CD4-positive, CD25-positive, alpha-beta regulatory T cell (primary cell): Measurements from ENCODE around the gene TEX54. TPM values are rescaled to one million over a fixed set of nuclear protein-coding genes. Genes with fewer than 3 reads are reported as not detected.
"Not testable (repeated sequence)": the region's sequence is repeated elsewhere in the genome, so short reads cannot be mapped to it uniquely, and the experiment has no call there.

Source experiments
- ATAC-seq, 2 donors: fragments of 150-1000 bp; cut with Tn5 transposase; one replicate each; pipeline ENCODE4 v1.10.0; 2021; ENCODE audit warnings: low read depth in 2 of 2, moderate number of reproducible peaks in 2 of 2, moderate library complexity in 1 of 2
- DNase-seq, 3 donors: peaks; one replicate each; pipeline versions ENCODE4 v3.0.0 to v3.0.0-alpha.2; 2012 to 2022; ENCODE audit warnings: mixed read lengths in 1 of 3
- H3K27ac ChIP-seq: one replicate; pipeline ENCODE4 v1.7.0; 2013; ENCODE audit warnings: mild to moderate bottlenecking, low read length; ENCODE audit not compliant: insufficient read depth, poor library complexity, severe bottlenecking
- H3K27me3 ChIP-seq: one replicate; pipeline ENCODE4 v1.7.0; 2013; ENCODE audit warnings: low read length; ENCODE audit not compliant: control insufficient read depth, insufficient read depth
- H3K36me3 ChIP-seq: one replicate; pipeline ENCODE4 v1.7.0; 2013; ENCODE audit warnings: mild to moderate bottlenecking, low read length, moderate library complexity; ENCODE audit not compliant: control insufficient read depth, insufficient read depth
- H3K4me1 ChIP-seq: 2 replicates; pipeline ENCODE4 v1.7.0; 2013; ENCODE audit warnings: mild to moderate bottlenecking, low read length; ENCODE audit not compliant: insufficient read depth, control insufficient read depth, poor library complexity, severe bottlenecking
- H3K4me3 ChIP-seq: one replicate; pipeline ENCODE4 v1.7.0; 2013; ENCODE audit warnings: low read depth, mild to moderate bottlenecking, low read length, moderate library complexity
- H3K9me3 ChIP-seq, 2 experiments: 1 replicate in 1 of 2; 2 replicates in 1 of 2; pipeline ENCODE4 v1.7.0; 2013; ENCODE audit warnings: low read length in 2 of 2, mild to moderate bottlenecking in 1 of 2, moderate library complexity in 1 of 2; ENCODE audit not compliant: control insufficient read depth in 2 of 2
- H3K27ac Mint-ChIP-seq, 3 donors: one replicate each; pipeline ENCODE4 v1.8.0; 2020 to 2022; ENCODE audit warnings: mild to moderate bottlenecking in 3 of 3, mixed read lengths in 3 of 3, moderate library complexity in 2 of 3
- H3K27me3 Mint-ChIP-seq: one replicate; pipeline ENCODE4 v1.8.0; 2022; ENCODE audit warnings: mild to moderate bottlenecking, mixed read lengths
- H3K36me3 Mint-ChIP-seq: one replicate; pipeline ENCODE4 v1.8.0; 2020; ENCODE audit warnings: mixed read lengths
- H3K4me1 Mint-ChIP-seq, 4 donors: one replicate each; pipeline ENCODE4 v1.8.0; 2020 to 2022; ENCODE audit warnings: mixed read lengths in 4 of 4, mild to moderate bottlenecking in 1 of 4
- H3K4me3 Mint-ChIP-seq, 4 donors: one replicate each; pipeline ENCODE4 v1.8.0; 2020 to 2022; ENCODE audit warnings: mild to moderate bottlenecking in 4 of 4, mixed read lengths in 4 of 4, moderate library complexity in 3 of 4
- H3K9me3 Mint-ChIP-seq, 7 donors: one replicate each; pipeline ENCODE4 v1.8.0; 2020 to 2022; ENCODE audit warnings: mixed read lengths in 7 of 7, mild to moderate bottlenecking in 3 of 7, moderate library complexity in 2 of 7
- polyA plus RNA-seq, 4 donors: library from polyadenylated mRNA; unstranded; fragments of 300-500 nt; fragmentation: Illumina TruSeq; gene quantifications; one replicate each; pipeline ENCODE4 v1.2.3, GENCODE V29; 2021
- total RNA-seq: library from RNA; stranded (reverse); gene quantifications from one replicate; pipeline ENCODE4 v1.2.3, GENCODE V29; 2022

TEX54 gene
- total and polyA plus RNA-seq, 5 donors from 2014 or later: 0.76 to 2.2 (median 2.1) TPM; not detected in 2

- Mint-ChIP-seq H3K36me3 (no peaks in the 10 kb centered on the region), H3K27ac (peak overlapping the region; percentile 21 to 71 (median 34)), H3K9me3 (no peaks in the 10 kb centered on the region), H3K4me3 (no peak overlapping the region), H3K27me3 (peaks cover 6% of the 10 kb centered on the region), H3K4me1 (peaks cover 0 to 15% (median 8%) of the 10 kb centered on the region in 4 donors)
- Histone ChIP-seq H3K36me3 (no peaks in the 10 kb centered on the region), H3K27me3 (no peaks in the 10 kb centered on the region), H3K4me3 (no peak overlapping the region), H3K27ac (no peak overlapping the region), H3K4me1 (peaks cover 29% of the 10 kb centered on the region), H3K9me3 (no peaks in the 10 kb centered on the region)
- no peak for ATAC-seq
- no peak for DNase-seq
Observed at GRCh38 chr11:62843466-62843865, 10.8 kb upstream of the TEX54 start.

GRCh38 chr11:62842891-62843290, 10.2 kb upstream of the TEX54 start:
- not testable (repeated sequence) for H3K36me3 Mint-ChIP-seq, H3K27me3 Mint-ChIP-seq, H3K4me3 Mint-ChIP-seq, H3K9me3 Mint-ChIP-seq, H3K27ac Mint-ChIP-seq, H3K27me3 ChIP-seq, ATAC-seq, H3K36me3 ChIP-seq, DNase-seq, H3K9me3 ChIP-seq
- H3K4me1 Mint-ChIP-seq: peaks cover 0 to 15% (median 7%) of the 10 kb centered on the region in 4 donors
- Histone ChIP-seq H3K27ac (peak overlapping the region; percentile 99), H3K4me3 (peak overlapping the region; percentile 85), H3K4me1 (peaks cover 31% of the 10 kb centered on the region)

- H3K27me3 Mint-ChIP-seq: peaks cover 6% of the 10 kb centered on the region
- Histone ChIP-seq H3K9me3 (no peaks in the 10 kb centered on the region), H3K27me3 (no peaks in the 10 kb centered on the region), H3K27ac (peak overlapping the region; percentile 99), H3K36me3 (no peaks in the 10 kb centered on the region), H3K4me1 (peaks cover 34% of the 10 kb centered on the region), H3K4me3 (peak overlapping the region; percentile 85)
- no peaks in the 10 kb centered on the region for H3K9me3 Mint-ChIP-seq
- DNase-seq: peak in 2 of 3 donors; percentile 40 to 60
- no peak for ATAC-seq
- no peak overlapping the region for H3K4me3 Mint-ChIP-seq
- H3K27ac Mint-ChIP-seq: no peak overlapping the region
- H3K4me1 Mint-ChIP-seq: peaks cover 0 to 20% (median 9%) of the 10 kb centered on the region in 4 donors
- H3K36me3 Mint-ChIP-seq: peaks cover 4% of the 10 kb centered on the region
Observed at GRCh38 chr11:62842171-62842741, 9.6 kb upstream of the TEX54 start.

- peak overlapping the region; percentile 99 for H3K27ac ChIP-seq
- H3K4me3 Mint-ChIP-seq: no peak overlapping the region
- no peak overlapping the region for H3K27ac Mint-ChIP-seq
- no peaks in the 10 kb centered on the region for H3K9me3 ChIP-seq
- H3K9me3 Mint-ChIP-seq: no peaks in the 10 kb centered on the region
- H3K36me3 Mint-ChIP-seq: peaks cover 5% of the 10 kb centered on the region
- ATAC-seq: peak; percentile 65 to 66
- DNase-seq: peak; percentile 81 to 96 (median 90)
- H3K27me3 Mint-ChIP-seq: peaks cover 6% of the 10 kb centered on the region
- H3K4me3 ChIP-seq: peak overlapping the region; percentile 85
- no peaks in the 10 kb centered on the region for H3K27me3 ChIP-seq
- peaks cover 0 to 25% (median 9%) of the 10 kb centered on the region in 4 donors for H3K4me1 Mint-ChIP-seq
- H3K36me3 ChIP-seq: no peaks in the 10 kb centered on the region
- H3K4me1 ChIP-seq: peaks cover 34% of the 10 kb centered on the region
Observed at GRCh38 chr11:62841361-62842170, 8.9 kb upstream of the TEX54 start.

GRCh38 chr11:62840721-62841360, 8.2 kb upstream of the TEX54 start:
- H3K36me3 Mint-ChIP-seq, ATAC-seq: not testable (repeated sequence)

GRCh38 chr11:62839050-62839945, 6.7 kb upstream of the TEX54 start, which contains the start of gene WDR74:
Gene WDR74, minus strand, starts transcription at chr11:62839590. Its CDS starts 20 bp downstream, at chr11:62839570.
- peaks cover 34% of the 10 kb centered on the region for H3K4me1 ChIP-seq
- peak; percentile 89 to 98 (median 95) for DNase-seq
- peak; percentile 50 to 54 for ATAC-seq
- no peaks in the 10 kb centered on the region for H3K9me3 Mint-ChIP-seq
- H3K36me3 ChIP-seq: peaks cover 16% of the 10 kb centered on the region
- peak within 1 kb of the TSS; percentile 94 for H3K4me3 ChIP-seq
- H3K36me3 Mint-ChIP-seq: peaks cover 15% of the 10 kb centered on the region
- peaks cover 6% of the 10 kb centered on the region for H3K27me3 Mint-ChIP-seq
- H3K4me1 Mint-ChIP-seq: peaks cover 0 to 36% (median 12%) of the 10 kb centered on the region in 4 donors
- H3K9me3 ChIP-seq: no peaks in the 10 kb centered on the region
- H3K27ac ChIP-seq: peak within 1 kb of the TSS; percentile 99
- H3K27ac Mint-ChIP-seq: no peak within 1 kb of the TSS
- H3K4me3 Mint-ChIP-seq: no peak within 1 kb of the TSS
- no peaks in the 10 kb centered on the region for H3K27me3 ChIP-seq

More at GRCh38 chr11:62840721-62841360, 8.2 kb upstream of the TEX54 start:
- not testable (repeated sequence) for H3K27me3 ChIP-seq, H3K27me3 Mint-ChIP-seq, H3K4me3 Mint-ChIP-seq, H3K9me3 Mint-ChIP-seq, H3K36me3 ChIP-seq, H3K9me3 ChIP-seq, H3K27ac Mint-ChIP-seq
- H3K27ac ChIP-seq: peak overlapping the region; percentile 99
- H3K4me1 Mint-ChIP-seq: peaks cover 0 to 28% (median 9%) of the 10 kb centered on the region in 4 donors
- peaks cover 34% of the 10 kb centered on the region for H3K4me1 ChIP-seq
- DNase-seq: peak in 1 of 3 donors; percentile 69
- peak overlapping the region; percentile 85 for H3K4me3 ChIP-seq

GRCh38 chr11:62835336-62835735, 2.7 kb upstream of the TEX54 start:
- H3K27me3 Mint-ChIP-seq: peaks cover 6% of the 10 kb centered on the region
- Histone ChIP-seq H3K27ac (no peak overlapping the region), H3K27me3 (no peaks in the 10 kb centered on the region), H3K4me3 (no peak overlapping the region), H3K9me3 (no peaks in the 10 kb centered on the region), H3K36me3 (peaks cover 21% of the 10 kb centered on the region), H3K4me1 (peaks cover 37% of the 10 kb centered on the region)
- H3K9me3 Mint-ChIP-seq: no peaks in the 10 kb centered on the region
- peaks cover 0 to 62% (median 28%) of the 10 kb centered on the region in 4 donors for H3K4me1 Mint-ChIP-seq
- peaks cover 15% of the 10 kb centered on the region for H3K36me3 Mint-ChIP-seq
- DNase-seq (no peak), ATAC-seq (no peak)
- H3K27ac Mint-ChIP-seq: peak overlapping the region in 1 of 3 donors; percentile 86
- no peak overlapping the region for H3K4me3 Mint-ChIP-seq
